ENCODE data around the gene KIAA1549. TPM values are rescaled to one million over a fixed set of nuclear protein-coding genes. Genes with fewer than 3 reads are reported as not detected.

Gene KIAA1549
- total and polyA plus RNA-seq, 2 donors (not counting 1 experiment from before 2014, with no cell fraction given): under 0.01 to 0.52 TPM

DNA sequence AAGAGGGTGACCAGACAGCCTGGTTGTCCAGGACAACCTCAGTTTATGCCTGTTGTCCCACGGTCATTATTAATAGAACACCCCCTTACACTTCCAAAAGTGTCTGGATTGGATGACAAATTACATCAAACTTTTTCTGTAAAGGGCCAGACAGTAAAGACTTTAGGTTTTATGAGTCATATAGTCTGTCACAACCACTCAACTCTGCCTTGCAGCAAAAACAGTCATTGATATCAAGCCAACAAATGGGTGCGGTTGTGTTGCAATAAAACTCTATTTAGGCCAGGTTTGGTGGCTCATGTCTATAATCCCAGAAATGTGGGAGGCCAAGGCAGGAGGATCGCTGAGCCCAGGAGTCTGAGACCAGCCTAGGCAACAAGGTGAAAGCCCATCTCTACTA is 116.5 kb downstream of the KIAA1549 start:
- intact Hi-C loops (cut with micrococcal nuclease): no loop called here
- H3K4me2 ChIP-seq (replicated peaks; ENCODE audit: low read depth, low read length, poor library complexity, severe bottlenecking): no peak overlapping the region
- H3K27ac ChIP-seq (ENCODE audit: low read length in 2 of 2): no peak overlapping the region
- H3K9ac ChIP-seq (ENCODE audit: low read length): no peak overlapping the region
- DNase-seq: no peak
- ChIA-PET CTCF (no interaction called here), POLR2A (no interaction called here)
- Mint-ChIP-seq H3K27ac (no peak overlapping the region), H3K4me3 (no peak overlapping the region), H3K27me3 (no peaks in the 10 kb centered on the region), H3K9me3 (ENCODE audit: insufficient read depth) (no peaks in the 10 kb centered on the region), H3K4me1 (no peaks in the 10 kb centered on the region)
- H3K36me3 ChIP-seq (replicated peaks in 1 of 2; ENCODE audit: control extremely low read depth in 1 of 2, control insufficient read depth in 1 of 2, extremely low read depth in 1 of 2, insufficient read depth in 2 of 2, low read length in 1 of 2): no peaks in the 10 kb centered on the region
- no peak for ATAC-seq (ENCODE audit: low read depth)
- H4K20me1 ChIP-seq (ENCODE audit: control insufficient read depth, insufficient read depth, low read length, poor library complexity, severe bottlenecking): no peaks in the 10 kb centered on the region
- TF ChIP-seq, protein P1, sequence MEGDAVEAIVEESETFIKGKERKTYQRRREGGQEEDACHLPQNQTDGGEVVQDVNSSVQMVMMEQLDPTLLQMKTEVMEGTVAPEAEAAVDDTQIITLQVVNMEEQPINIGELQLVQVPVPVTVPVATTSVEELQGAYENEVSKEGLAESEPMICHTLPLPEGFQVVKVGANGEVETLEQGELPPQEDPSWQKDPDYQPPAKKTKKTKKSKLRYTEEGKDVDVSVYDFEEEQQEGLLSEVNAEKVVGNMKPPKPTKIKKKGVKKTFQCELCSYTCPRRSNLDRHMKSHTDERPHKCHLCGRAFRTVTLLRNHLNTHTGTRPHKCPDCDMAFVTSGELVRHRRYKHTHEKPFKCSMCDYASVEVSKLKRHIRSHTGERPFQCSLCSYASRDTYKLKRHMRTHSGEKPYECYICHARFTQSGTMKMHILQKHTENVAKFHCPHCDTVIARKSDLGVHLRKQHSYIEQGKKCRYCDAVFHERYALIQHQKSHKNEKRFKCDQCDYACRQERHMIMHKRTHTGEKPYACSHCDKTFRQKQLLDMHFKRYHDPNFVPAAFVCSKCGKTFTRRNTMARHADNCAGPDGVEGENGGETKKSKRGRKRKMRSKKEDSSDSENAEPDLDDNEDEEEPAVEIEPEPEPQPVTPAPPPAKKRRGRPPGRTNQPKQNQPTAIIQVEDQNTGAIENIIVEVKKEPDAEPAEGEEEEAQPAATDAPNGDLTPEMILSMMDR (IDR thresholded peaks at IDR 0.05): no peak
- TF ChIP-seq EZH2 (IDR thresholded peaks at IDR 0.05; ENCODE audit: borderline replicate concordance, insufficient read depth, low read depth, low read length, poor library complexity, severe bottlenecking): no peak
- 100% methylated on average over 1 of the region's 3 CpGs for WGBS (ENCODE audit: insufficient coverage)
- H3K4me1 ChIP-seq (ENCODE audit: control insufficient read depth in 2 of 2, insufficient read depth in 2 of 2, low read length in 2 of 2): no peaks in the 10 kb centered on the region
- H3K4me3 ChIP-seq (ENCODE audit: control extremely low read depth in 1 of 5, extremely low read depth in 1 of 5, insufficient read depth in 1 of 5, low read depth in 2 of 5, low read length in 4 of 5): no peak overlapping the region
- no peak overlapping the region for H2AFZ ChIP-seq (ENCODE audit: insufficient read depth, low read depth, low read length, poor library complexity, severe bottlenecking)
- no peaks in the 10 kb centered on the region for H3K79me2 ChIP-seq (ENCODE audit: control insufficient read depth, insufficient read depth, low read length)
- H3K27me3 ChIP-seq (replicated peaks in 1 of 4; ENCODE audit: control extremely low read depth in 1 of 4, control insufficient read depth in 3 of 4, insufficient read depth in 4 of 4, low read length in 3 of 4): no peaks in the 10 kb centered on the region
- no peaks in the 10 kb centered on the region for H3K9me3 ChIP-seq (ENCODE audit: control extremely low read depth in 1 of 3, control insufficient read depth in 2 of 3, insufficient read depth in 1 of 3, low read length in 2 of 3)

DNA sequence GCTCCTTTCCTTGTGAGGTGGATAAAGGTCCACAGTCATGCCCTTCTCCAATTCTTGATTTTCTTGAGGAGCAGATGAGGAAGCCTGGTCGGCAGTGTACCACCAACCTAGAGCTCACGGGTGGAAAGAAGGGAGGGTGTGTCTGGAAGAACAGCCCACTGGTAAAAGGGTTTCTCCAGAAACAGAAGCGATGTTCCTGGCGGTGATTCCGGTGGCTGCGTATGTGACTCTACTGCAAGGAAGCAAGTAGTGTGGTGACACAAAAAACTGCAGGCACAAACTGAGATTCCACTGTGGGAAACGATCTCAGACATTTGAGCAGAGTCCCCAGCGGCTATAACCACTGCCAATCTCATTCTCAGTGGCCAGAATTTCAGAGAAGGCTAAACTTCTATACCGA is 117.3 kb downstream of the KIAA1549 start:
- 95% methylated on average over 9 of the region's 9 CpGs for WGBS (ENCODE audit: insufficient coverage)
- Histone ChIP-seq H3K79me2 (ENCODE audit: control insufficient read depth, insufficient read depth, low read length) (no peaks in the 10 kb centered on the region), H4K20me1 (ENCODE audit: control insufficient read depth, insufficient read depth, low read length, poor library complexity, severe bottlenecking) (no peaks in the 10 kb centered on the region), H3K9me3 (ENCODE audit: control extremely low read depth in 1 of 3, control insufficient read depth in 2 of 3, insufficient read depth in 1 of 3, low read length in 2 of 3) (no peaks in the 10 kb centered on the region), H3K27ac (ENCODE audit: low read length in 2 of 2) (no peak overlapping the region), H3K27me3 (replicated peaks in 1 of 4; ENCODE audit: control extremely low read depth in 1 of 4, control insufficient read depth in 3 of 4, insufficient read depth in 4 of 4, low read length in 3 of 4) (no peaks in the 10 kb centered on the region), H3K4me2 (replicated peaks; ENCODE audit: low read depth, low read length, poor library complexity, severe bottlenecking) (no peak overlapping the region), H3K4me1 (ENCODE audit: control insufficient read depth in 2 of 2, insufficient read depth in 2 of 2, low read length in 2 of 2) (no peaks in the 10 kb centered on the region), H2AFZ (ENCODE audit: insufficient read depth, low read depth, low read length, poor library complexity, severe bottlenecking) (no peak overlapping the region), H3K4me3 (ENCODE audit: control extremely low read depth in 1 of 5, extremely low read depth in 1 of 5, insufficient read depth in 1 of 5, low read depth in 2 of 5, low read length in 4 of 5) (no peak overlapping the region), H3K36me3 (replicated peaks in 1 of 2; ENCODE audit: control extremely low read depth in 1 of 2, control insufficient read depth in 1 of 2, extremely low read depth in 1 of 2, insufficient read depth in 2 of 2, low read length in 1 of 2) (no peaks in the 10 kb centered on the region), H3K9ac (ENCODE audit: low read length) (no peak overlapping the region)
- Mint-ChIP-seq H3K9me3 (ENCODE audit: insufficient read depth) (no peaks in the 10 kb centered on the region), H3K4me3 (no peak overlapping the region), H3K27ac (no peak overlapping the region), H3K4me1 (no peaks in the 10 kb centered on the region), H3K27me3 (no peaks in the 10 kb centered on the region)
- ATAC-seq (ENCODE audit: low read depth) (no peak), DNase-seq (no peak)
- TF ChIP-seq EZH2 (IDR thresholded peaks at IDR 0.05; ENCODE audit: borderline replicate concordance, insufficient read depth, low read depth, low read length, poor library complexity, severe bottlenecking): no peak
- TF ChIP-seq, protein P1 (IDR thresholded peaks at IDR 0.05): no peak
- ChIA-PET CTCF (no interaction called here), POLR2A (no interaction called here)
- intact Hi-C loops (cut with micrococcal nuclease): no loop called here

All from B cell (primary cell).